GM20431 (cell line): Measurements from ENCODE around the gene CLEC18A.
"Not testable (repeated sequence)": the region's sequence is repeated elsewhere in the genome, so short reads cannot be mapped to it uniquely, and the experiment has no call there.

ENCODE experiments used
- in situ Hi-C: fragments of 300-500 bp; cut with MseI, MboI; formaldehyde crosslinking; loops from one replicate; pipeline ENCODE4 v1.15.0; 2020; ENCODE audit warnings: low sequenced_read_pairs; ENCODE audit not compliant: unreplicated experiment

CLEC18A gene

GRCh38 chr16:70012354-70012753 is 61.2 kb downstream of the CLEC18A start:
- in situ Hi-C loops = not testable (repeated sequence)

GRCh38 chr16:70012951-70013350 is 61.8 kb downstream of the CLEC18A start:
- in situ Hi-C loops = not testable (repeated sequence)
